Measurements from ENCODE around the gene INPP5A.

INPP5A gene

GRCh38 chr10:132735341-132735775 is 197.8 kb downstream of the INPP5A start:
- TF ChIP-seq NFIC (IDR thresholded peaks at IDR 0.05), result no peak
- no peak for TF ChIP-seq RAD21 (IDR thresholded peaks at IDR 0.05; ENCODE audit: low read depth)
- TF ChIP-seq TAF1 (IDR thresholded peaks at IDR 0.05; ENCODE audit: low read depth), result no peak
- no peak for TF ChIP-seq EGR1 (IDR thresholded peaks at IDR 0.05)
- TF ChIP-seq TCF12 (IDR thresholded peaks at IDR 0.05; ENCODE audit: low read depth), result no peak
- TF ChIP-seq EP300 (IDR thresholded peaks at IDR 0.05; ENCODE audit: borderline replicate concordance), result no peak
- no peak for TF ChIP-seq MAX (IDR thresholded peaks at IDR 0.05)
- no peak for TF ChIP-seq ZBTB7A (IDR thresholded peaks at IDR 0.05; ENCODE audit: low read depth)
- no peak for TF ChIP-seq YY1 (IDR thresholded peaks at IDR 0.05; ENCODE audit: low read depth)
- TF ChIP-seq FOXM1 (IDR thresholded peaks at IDR 0.05; ENCODE audit: borderline replicate concordance, low read depth), result no peak
- TF ChIP-seq CEBPB (IDR thresholded peaks at IDR 0.05), result no peak
- no peak for TF ChIP-seq TEAD4 (IDR thresholded peaks at IDR 0.05)
- TF ChIP-seq, protein P1, sequence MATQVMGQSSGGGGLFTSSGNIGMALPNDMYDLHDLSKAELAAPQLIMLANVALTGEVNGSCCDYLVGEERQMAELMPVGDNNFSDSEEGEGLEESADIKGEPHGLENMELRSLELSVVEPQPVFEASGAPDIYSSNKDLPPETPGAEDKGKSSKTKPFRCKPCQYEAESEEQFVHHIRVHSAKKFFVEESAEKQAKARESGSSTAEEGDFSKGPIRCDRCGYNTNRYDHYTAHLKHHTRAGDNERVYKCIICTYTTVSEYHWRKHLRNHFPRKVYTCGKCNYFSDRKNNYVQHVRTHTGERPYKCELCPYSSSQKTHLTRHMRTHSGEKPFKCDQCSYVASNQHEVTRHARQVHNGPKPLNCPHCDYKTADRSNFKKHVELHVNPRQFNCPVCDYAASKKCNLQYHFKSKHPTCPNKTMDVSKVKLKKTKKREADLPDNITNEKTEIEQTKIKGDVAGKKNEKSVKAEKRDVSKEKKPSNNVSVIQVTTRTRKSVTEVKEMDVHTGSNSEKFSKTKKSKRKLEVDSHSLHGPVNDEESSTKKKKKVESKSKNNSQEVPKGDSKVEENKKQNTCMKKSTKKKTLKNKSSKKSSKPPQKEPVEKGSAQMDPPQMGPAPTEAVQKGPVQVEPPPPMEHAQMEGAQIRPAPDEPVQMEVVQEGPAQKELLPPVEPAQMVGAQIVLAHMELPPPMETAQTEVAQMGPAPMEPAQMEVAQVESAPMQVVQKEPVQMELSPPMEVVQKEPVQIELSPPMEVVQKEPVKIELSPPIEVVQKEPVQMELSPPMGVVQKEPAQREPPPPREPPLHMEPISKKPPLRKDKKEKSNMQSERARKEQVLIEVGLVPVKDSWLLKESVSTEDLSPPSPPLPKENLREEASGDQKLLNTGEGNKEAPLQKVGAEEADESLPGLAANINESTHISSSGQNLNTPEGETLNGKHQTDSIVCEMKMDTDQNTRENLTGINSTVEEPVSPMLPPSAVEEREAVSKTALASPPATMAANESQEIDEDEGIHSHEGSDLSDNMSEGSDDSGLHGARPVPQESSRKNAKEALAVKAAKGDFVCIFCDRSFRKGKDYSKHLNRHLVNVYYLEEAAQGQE (IDR thresholded peaks at IDR 0.05; ENCODE audit: low read depth), result no peak

- TF ChIP-seq TEAD4 (IDR thresholded peaks at IDR 0.05) (no peak), TCF12 (IDR thresholded peaks at IDR 0.05; ENCODE audit: low read depth) (no peak)
- TF ChIP-seq, protein P2, sequence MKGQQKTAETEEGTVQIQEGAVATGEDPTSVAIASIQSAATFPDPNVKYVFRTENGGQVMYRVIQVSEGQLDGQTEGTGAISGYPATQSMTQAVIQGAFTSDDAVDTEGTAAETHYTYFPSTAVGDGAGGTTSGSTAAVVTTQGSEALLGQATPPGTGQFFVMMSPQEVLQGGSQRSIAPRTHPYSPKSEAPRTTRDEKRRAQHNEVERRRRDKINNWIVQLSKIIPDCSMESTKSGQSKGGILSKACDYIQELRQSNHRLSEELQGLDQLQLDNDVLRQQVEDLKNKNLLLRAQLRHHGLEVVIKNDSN (IDR thresholded peaks at IDR 0.05), result no peak
Observed at GRCh38 chr10:132735923-132736391, 198.4 kb downstream of the INPP5A start.

- TF ChIP-seq MAX (IDR thresholded peaks at IDR 0.05), result no peak
- TF ChIP-seq TEAD4 (IDR thresholded peaks at IDR 0.05), result no peak
- TF ChIP-seq ZBTB7A (IDR thresholded peaks at IDR 0.05; ENCODE audit: low read depth), result no peak
- TF ChIP-seq FOXM1 (IDR thresholded peaks at IDR 0.05; ENCODE audit: borderline replicate concordance, low read depth), result no peak
- no peak for TF ChIP-seq YY1 (IDR thresholded peaks at IDR 0.05; ENCODE audit: low read depth)
- TF ChIP-seq NFIC (IDR thresholded peaks at IDR 0.05), result no peak
- TF ChIP-seq, protein P2 (IDR thresholded peaks at IDR 0.05), result no peak
- no peak for TF ChIP-seq TAF1 (IDR thresholded peaks at IDR 0.05; ENCODE audit: low read depth)
- TF ChIP-seq EP300 (IDR thresholded peaks at IDR 0.05; ENCODE audit: borderline replicate concordance), result no peak
- TF ChIP-seq CEBPB (IDR thresholded peaks at IDR 0.05), result no peak
- TF ChIP-seq EGR1 (IDR thresholded peaks at IDR 0.05), result no peak
- TF ChIP-seq, protein P1 (IDR thresholded peaks at IDR 0.05; ENCODE audit: low read depth), result no peak
- TF ChIP-seq RAD21 (IDR thresholded peaks at IDR 0.05; ENCODE audit: low read depth), result no peak
- TF ChIP-seq TCF12 (IDR thresholded peaks at IDR 0.05; ENCODE audit: low read depth), result no peak
- TF ChIP-seq CREB1 (IDR thresholded peaks at IDR 0.05; ENCODE audit: low read depth), result no peak
Observed at GRCh38 chr10:132737390-132738048, 199.9 kb downstream of the INPP5A start.

- TF ChIP-seq, protein P2 (IDR thresholded peaks at IDR 0.05), result no peak
- TF ChIP-seq ZBTB7A (IDR thresholded peaks at IDR 0.05; ENCODE audit: low read depth), result no peak
- TF ChIP-seq TCF12 (IDR thresholded peaks at IDR 0.05; ENCODE audit: low read depth), result no peak
- no peak for TF ChIP-seq FOXM1 (IDR thresholded peaks at IDR 0.05; ENCODE audit: borderline replicate concordance, low read depth)
- no peak for TF ChIP-seq RAD21 (IDR thresholded peaks at IDR 0.05; ENCODE audit: low read depth)
- TF ChIP-seq EP300 (IDR thresholded peaks at IDR 0.05; ENCODE audit: borderline replicate concordance), result no peak
- TF ChIP-seq CEBPB (IDR thresholded peaks at IDR 0.05), result no peak
- no peak for TF ChIP-seq MAX (IDR thresholded peaks at IDR 0.05)
- TF ChIP-seq TAF1 (IDR thresholded peaks at IDR 0.05; ENCODE audit: low read depth), result no peak
- no peak for TF ChIP-seq YY1 (IDR thresholded peaks at IDR 0.05; ENCODE audit: low read depth)
- TF ChIP-seq NFIC (IDR thresholded peaks at IDR 0.05), result no peak
- no peak for TF ChIP-seq TEAD4 (IDR thresholded peaks at IDR 0.05)
- TF ChIP-seq CREB1 (IDR thresholded peaks at IDR 0.05; ENCODE audit: low read depth), result no peak
- no peak for TF ChIP-seq EGR1 (IDR thresholded peaks at IDR 0.05)
- TF ChIP-seq, protein P1 (IDR thresholded peaks at IDR 0.05; ENCODE audit: low read depth), result no peak
Observed at GRCh38 chr10:132738454-132739224, 201.1 kb downstream of the INPP5A start.
